Kidney epithelial cell (primary cell): ENCODE results near the gene ELAVL2. TPM values are rescaled to one million over a fixed set of nuclear protein-coding genes. Genes with fewer than 3 reads are reported as not detected.

Experiments used
- DNase-seq: peaks from one replicate; pipeline ENCODE4 v3.0.0-alpha.2; 2010; ENCODE audit warnings: low read depth
- H3K27me3 ChIP-seq: 2 replicates; pipeline ENCODE4 v1.6.0; 2011; ENCODE audit warnings: low read length; ENCODE audit not compliant: control insufficient read depth, insufficient read depth
- H3K36me3 ChIP-seq: 2 replicates; pipeline ENCODE4 v1.5.1; 2011; ENCODE audit warnings: low read length; ENCODE audit not compliant: control insufficient read depth, insufficient read depth
- H3K4me3 ChIP-seq: 2 replicates; pipeline ENCODE4 v1.5.1; 2011; ENCODE audit warnings: low read depth, mild to moderate bottlenecking, control low read depth, low read length
- CTCF ChIP-seq: IDR thresholded peaks from 2 replicates; pipeline ENCODE4 v1.5.1; 2011; ENCODE audit warnings: mild to moderate bottlenecking, moderate library complexity, low read length, control low read depth, inconsistent platforms; ENCODE audit not compliant: insufficient read depth, poor library complexity, severe bottlenecking
- total RNA-seq: library from RNA; depleted of rRNA; stranded (reverse); fragments of >200 nt; gene quantifications from 2 replicates; pipeline ENCODE4 v1.2.3, GENCODE V29; 2015

The ELAVL2 gene
- total RNA-seq, 1 donor from 2014 or later, result 0.92 TPM

- no peaks in the 10 kb centered on the region for H3K36me3 ChIP-seq
- H3K4me3 ChIP-seq, result no peak overlapping the region
- no peak for DNase-seq
- TF ChIP-seq CTCF, result no peak
- H3K27me3 ChIP-seq, result no peaks in the 10 kb centered on the region
Measured at GRCh38 chr9:23743036-23743435, 83.0 kb downstream of the ELAVL2 start.

- Histone ChIP-seq H3K27me3 (no peaks in the 10 kb centered on the region), H3K36me3 (no peaks in the 10 kb centered on the region), H3K4me3 (no peak overlapping the region)
- no peak for DNase-seq
- TF ChIP-seq CTCF, result no peak
Measured at GRCh38 chr9:23741351-23741750, 84.7 kb downstream of the ELAVL2 start.

- no peak for DNase-seq
- Histone ChIP-seq H3K27me3 (no peaks in the 10 kb centered on the region), H3K36me3 (no peaks in the 10 kb centered on the region), H3K4me3 (no peak overlapping the region)
- TF ChIP-seq CTCF, result no peak
Measured at GRCh38 chr9:23740531-23740930, 85.5 kb downstream of the ELAVL2 start.

- no peak for DNase-seq
- Histone ChIP-seq H3K4me3 (no peak overlapping the region), H3K27me3 (no peaks in the 10 kb centered on the region), H3K36me3 (no peaks in the 10 kb centered on the region)
- no peak for TF ChIP-seq CTCF
Measured at GRCh38 chr9:23739753-23740152, 86.3 kb downstream of the ELAVL2 start.

GRCh38 chr9:23736293-23736692, 89.7 kb downstream of the ELAVL2 start:
- no peak for TF ChIP-seq CTCF
- no peaks in the 10 kb centered on the region for H3K36me3 ChIP-seq
- no peaks in the 10 kb centered on the region for H3K27me3 ChIP-seq
- no peak overlapping the region for H3K4me3 ChIP-seq
- DNase-seq, result no peak

- Histone ChIP-seq H3K36me3 (no peaks in the 10 kb centered on the region), H3K4me3 (no peak overlapping the region), H3K27me3 (no peaks in the 10 kb centered on the region)
- no peak for DNase-seq
- TF ChIP-seq CTCF, result no peak
Measured at GRCh38 chr9:23733495-23734078, 92.5 kb downstream of the ELAVL2 start.
